ENCODE results near the gene ZNF221. TPM values are rescaled to one million over a fixed set of nuclear protein-coding genes. Genes with fewer than 3 reads are reported as not detected.

Gene ZNF221
- total RNA-seq, 1 donor from 2014 or later = 12.2 TPM

GRCh38 chr19:43997631-43998290, 46.7 kb downstream of the ZNF221 start:
- H3K4me1 Mint-ChIP-seq (ENCODE audit: unreplicated experiment) = peaks cover 10% of the 10 kb centered on the region
- DNase-seq (ENCODE audit: extremely low spot score, unreplicated experiment) = no peak
- peaks cover 10% of the 10 kb centered on the region for H3K9me3 Mint-ChIP-seq
- no peak for TF ChIP-seq CTCF (conservative IDR thresholded peaks at IDR 0.05)
- peaks cover 3% of the 10 kb centered on the region for H3K27me3 Mint-ChIP-seq
- no peak overlapping the region for H3K27ac Mint-ChIP-seq
- no peak overlapping the region for H3K4me3 Mint-ChIP-seq
- H3K36me3 Mint-ChIP-seq = peaks cover 34% of the 10 kb centered on the region

GRCh38 chr19:44002212-44002565, 51.2 kb downstream of the ZNF221 start:
- H3K9me3 Mint-ChIP-seq = peaks cover 10% of the 10 kb centered on the region
- DNase-seq (ENCODE audit: extremely low spot score, unreplicated experiment) = no peak

GRCh38 chr19:44002566-44003460, 51.8 kb downstream of the ZNF221 start, which contains the start of gene ZNF230:
Gene ZNF230 (plus strand): TSS chr19:44002957. CDS start chr19:44007079, 4,122 bp downstream.
- peak within 1 kb of the TSS; percentile 87 for H3K27ac Mint-ChIP-seq
- H3K4me3 Mint-ChIP-seq = peak within 1 kb of the TSS; percentile 100
- no peak for TF ChIP-seq CTCF (conservative IDR thresholded peaks at IDR 0.05)
- H3K36me3 Mint-ChIP-seq = peaks cover 29% of the 10 kb centered on the region
- H3K9me3 Mint-ChIP-seq = peaks cover 10% of the 10 kb centered on the region
- peaks cover 3% of the 10 kb centered on the region for H3K27me3 Mint-ChIP-seq
- peaks cover 17% of the 10 kb centered on the region for H3K4me1 Mint-ChIP-seq (ENCODE audit: unreplicated experiment)
- DNase-seq (ENCODE audit: extremely low spot score, unreplicated experiment) = peak; percentile 85

More at GRCh38 chr19:44002212-44002565, 51.2 kb downstream of the ZNF221 start:
- Mint-ChIP-seq H3K4me1 (ENCODE audit: unreplicated experiment) (peaks cover 17% of the 10 kb centered on the region), H3K27me3 (peaks cover 3% of the 10 kb centered on the region), H3K4me3 (peak overlapping the region; percentile 100), H3K36me3 (peaks cover 27% of the 10 kb centered on the region), H3K27ac (peak overlapping the region; percentile 87)
- TF ChIP-seq CTCF (conservative IDR thresholded peaks at IDR 0.05) = no peak

GRCh38 chr19:44003461-44004009, 52.5 kb downstream of the ZNF221 start:
- DNase-seq (ENCODE audit: extremely low spot score, unreplicated experiment) = no peak
- Mint-ChIP-seq H3K4me3 (peak overlapping the region; percentile 100), H3K27ac (peak overlapping the region; percentile 87), H3K4me1 (ENCODE audit: unreplicated experiment) (peaks cover 17% of the 10 kb centered on the region), H3K27me3 (peaks cover 3% of the 10 kb centered on the region), H3K36me3 (peaks cover 32% of the 10 kb centered on the region), H3K9me3 (peaks cover 10% of the 10 kb centered on the region)
- TF ChIP-seq CTCF (conservative IDR thresholded peaks at IDR 0.05) = peak; percentile 22

GRCh38 chr19:44005973-44006372, 54.9 kb downstream of the ZNF221 start:
- Mint-ChIP-seq H3K4me1 (ENCODE audit: unreplicated experiment) (peaks cover 17% of the 10 kb centered on the region), H3K27ac (no peak overlapping the region), H3K4me3 (peak overlapping the region; percentile 28), H3K36me3 (peaks cover 55% of the 10 kb centered on the region), H3K27me3 (peaks cover 3% of the 10 kb centered on the region), H3K9me3 (peaks cover 18% of the 10 kb centered on the region)
- no peak for TF ChIP-seq CTCF (conservative IDR thresholded peaks at IDR 0.05)
- DNase-seq (ENCODE audit: extremely low spot score, unreplicated experiment) = no peak
